Gastrocnemius medialis (tissue), 4 donors: ENCODE data around the gene SPINT2. TPM values are rescaled to one million over a fixed set of nuclear protein-coding genes. Genes with fewer than 3 reads are reported as not detected.

Experiments used
- ATAC-seq, 2 donors: fragments of 150-250 bp; one replicate each; pipeline ENCODE4 v1.9.1; 2016
- DNase-seq, 2 donors: peaks; one replicate each; pipeline ENCODE4 v3.0.0-alpha.2; 2019
- H3K27ac ChIP-seq, 4 donors: fragments of 200-600 bp; sonication (generic); 1 replicate in 1 of 4; 2 replicates in 3 of 4; pipeline ENCODE4 v1.5.1; 2016 to 2018; ENCODE audit warnings: mild to moderate bottlenecking in 2 of 4, moderate library complexity in 1 of 4
- H3K27me3 ChIP-seq, 3 donors: fragments of 200-600 bp; sonication (generic) in 2 of 3; 1 replicate in 1 of 3; 2 replicates in 2 of 3; pipeline versions ENCODE4 v1.5.1 to v1.6.0; 2016 to 2019; ENCODE audit warnings: mild to moderate bottlenecking in 1 of 3, moderate library complexity in 1 of 3
- H3K36me3 ChIP-seq, 2 donors: fragments of 200-600 bp; sonication (generic) in 1 of 2; one replicate each; pipeline ENCODE4 v1.5.1; 2017 to 2018
- H3K4me1 ChIP-seq, 2 donors: fragments of 200-600 bp; sonication (generic) in 1 of 2; one replicate each; pipeline ENCODE4 v1.5.1; 2016 to 2017; ENCODE audit warnings: mild to moderate bottlenecking in 2 of 2
- H3K4me3 ChIP-seq, 4 donors: fragments of 200-600 bp; sonication (generic) in 3 of 4; 1 replicate in 1 of 4; 2 replicates in 3 of 4; pipeline ENCODE4 v1.5.1; 2016 to 2019; ENCODE audit warnings: mild to moderate bottlenecking in 2 of 4
- H3K9me3 ChIP-seq, 3 donors: fragments of 200-600 bp; sonication (generic) in 2 of 3; 1 replicate in 1 of 3; 2 replicates in 2 of 3; pipeline ENCODE4 v1.5.1; 2016 to 2019
- POLR2A ChIP-seq, 2 donors: fragments of 450-650 bp; IDR thresholded peaks; one replicate each; pipeline ENCODE4 v1.6.1; 2017; ENCODE audit warnings: antibody characterized with exemption in 2 of 2, mild to moderate bottlenecking in 2 of 2, moderate library complexity in 2 of 2
- in situ Hi-C, 4 donors: fragments of 200-750 bp; cut with MboI; loops; one replicate each; pipeline versions ENCODE4 v1.15.0 to v1.8.0; 2017; ENCODE audit warnings: low sequenced_read_pairs in 4 of 4
- intact Hi-C: fragments of 100-400 bp; cut with DNase I; formaldehyde crosslinking; loops from one replicate; pipeline ENCODE4 v1.15.1; 2023; ENCODE audit warnings: low total_unique reads
- total RNA-seq, 4 donors: library from RNA; depleted of rRNA; stranded (reverse); fragments of >200 nt; gene quantifications; one replicate each; pipeline versions ENCODE4 v1.1.0 to v1.2.3, GENCODE V29; 2016
- TF ChIP-seq, protein P1 (sequence below), 5 experiments: fragments of 450-650 bp in 3 of 5; fragments of 200-600 bp in 2 of 5; sonication (generic) in 2 of 5; IDR thresholded peaks in 4 of 5; conservative IDR thresholded peaks in 1 of 5; 1 replicate in 4 of 5; 2 replicates in 1 of 5; pipeline ENCODE4 v1.5.1; 2016 to 2019; ENCODE audit warnings: antibody characterized with exemption in 5 of 5, mild to moderate bottlenecking in 3 of 5, moderate library complexity in 3 of 5

The SPINT2 gene
- total RNA-seq, 4 donors from 2014 or later, result 0.26 to 4.0 (median 1.6) TPM

DNA sequence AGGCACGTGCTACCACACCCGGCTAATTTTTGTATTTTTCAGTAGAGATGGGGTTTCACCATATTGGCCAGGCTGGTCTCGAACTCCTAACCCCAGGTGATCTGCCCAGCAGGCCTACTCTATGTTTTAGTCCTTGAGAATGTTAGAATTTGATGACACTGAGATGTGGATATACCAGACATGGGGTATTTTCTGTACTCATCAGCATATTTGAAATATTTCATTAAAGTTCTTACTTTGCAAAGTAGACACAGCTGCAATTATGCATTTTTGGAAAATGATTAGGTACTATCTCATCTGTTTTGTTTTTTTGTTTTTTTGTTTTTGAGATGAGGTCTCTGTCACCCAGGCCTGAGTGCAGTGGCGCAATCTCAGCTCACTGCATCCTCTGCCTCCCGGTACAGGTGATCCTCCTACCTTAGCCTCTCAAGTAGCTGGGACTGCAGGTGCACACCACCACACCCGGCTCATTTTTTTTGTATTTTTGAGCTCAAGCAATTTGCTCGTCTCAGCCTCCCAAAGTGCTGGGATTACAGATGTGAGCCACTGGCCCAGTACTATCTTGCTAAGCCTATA lies 12.7 kb downstream of the SPINT2 start:
- intact Hi-C loops, result no loop called here
- Histone ChIP-seq H3K4me1 (peaks cover 0 to 5% of the 10 kb centered on the region in 2 donors), H3K9me3 (no peaks in the 10 kb centered on the region), H3K27me3 (no peaks in the 10 kb centered on the region), H3K27ac (peak overlapping the region; percentile 42 to 68 (median 55)), H3K4me3 (no peak overlapping the region), H3K36me3 (no peaks in the 10 kb centered on the region)
- no peak for TF ChIP-seq POLR2A (IDR thresholded peaks at IDR 0.05)
- no peak for ATAC-seq
- DNase-seq, result no peak
- in situ Hi-C loops, result no loop called here

DNA sequence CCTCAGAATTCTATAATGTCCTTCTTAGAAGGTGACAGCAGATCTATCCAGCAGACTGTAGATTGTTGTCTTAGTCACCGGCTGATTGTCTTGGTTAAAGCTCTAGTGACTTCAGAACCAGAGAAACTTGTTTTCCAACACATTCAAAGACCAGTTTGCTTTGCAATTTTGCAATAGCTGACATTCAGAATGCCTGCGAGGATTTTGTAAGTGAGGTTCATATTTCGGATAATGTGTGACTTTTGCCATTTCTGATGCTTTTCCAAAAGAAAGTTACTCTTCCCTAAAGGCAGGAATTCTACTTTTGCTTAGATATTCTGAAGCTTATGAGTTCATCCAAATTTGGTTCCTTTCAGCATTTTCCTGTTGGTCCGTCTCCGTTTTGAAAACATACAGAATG lies 13.2 kb downstream of the SPINT2 start:
- no peaks in the 10 kb centered on the region for H3K27me3 ChIP-seq
- no peaks in the 10 kb centered on the region for H3K9me3 ChIP-seq
- intact Hi-C loops, result no loop called here
- peak overlapping the region; percentile 42 to 68 (median 55) for H3K27ac ChIP-seq
- peaks cover 0 to 5% of the 10 kb centered on the region in 2 donors for H3K4me1 ChIP-seq
- ATAC-seq (no peak), DNase-seq (no peak)
- TF ChIP-seq, protein P1, sequence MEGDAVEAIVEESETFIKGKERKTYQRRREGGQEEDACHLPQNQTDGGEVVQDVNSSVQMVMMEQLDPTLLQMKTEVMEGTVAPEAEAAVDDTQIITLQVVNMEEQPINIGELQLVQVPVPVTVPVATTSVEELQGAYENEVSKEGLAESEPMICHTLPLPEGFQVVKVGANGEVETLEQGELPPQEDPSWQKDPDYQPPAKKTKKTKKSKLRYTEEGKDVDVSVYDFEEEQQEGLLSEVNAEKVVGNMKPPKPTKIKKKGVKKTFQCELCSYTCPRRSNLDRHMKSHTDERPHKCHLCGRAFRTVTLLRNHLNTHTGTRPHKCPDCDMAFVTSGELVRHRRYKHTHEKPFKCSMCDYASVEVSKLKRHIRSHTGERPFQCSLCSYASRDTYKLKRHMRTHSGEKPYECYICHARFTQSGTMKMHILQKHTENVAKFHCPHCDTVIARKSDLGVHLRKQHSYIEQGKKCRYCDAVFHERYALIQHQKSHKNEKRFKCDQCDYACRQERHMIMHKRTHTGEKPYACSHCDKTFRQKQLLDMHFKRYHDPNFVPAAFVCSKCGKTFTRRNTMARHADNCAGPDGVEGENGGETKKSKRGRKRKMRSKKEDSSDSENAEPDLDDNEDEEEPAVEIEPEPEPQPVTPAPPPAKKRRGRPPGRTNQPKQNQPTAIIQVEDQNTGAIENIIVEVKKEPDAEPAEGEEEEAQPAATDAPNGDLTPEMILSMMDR (IDR thresholded peaks at IDR 0.05 in 4 of 5, conservative IDR thresholded peaks at IDR 0.05 in 1 of 5), result no peak
- TF ChIP-seq POLR2A (IDR thresholded peaks at IDR 0.05), result no peak
- no peaks in the 10 kb centered on the region for H3K36me3 ChIP-seq
- H3K4me3 ChIP-seq, result no peak overlapping the region
- in situ Hi-C loops, result no loop called here

DNA sequence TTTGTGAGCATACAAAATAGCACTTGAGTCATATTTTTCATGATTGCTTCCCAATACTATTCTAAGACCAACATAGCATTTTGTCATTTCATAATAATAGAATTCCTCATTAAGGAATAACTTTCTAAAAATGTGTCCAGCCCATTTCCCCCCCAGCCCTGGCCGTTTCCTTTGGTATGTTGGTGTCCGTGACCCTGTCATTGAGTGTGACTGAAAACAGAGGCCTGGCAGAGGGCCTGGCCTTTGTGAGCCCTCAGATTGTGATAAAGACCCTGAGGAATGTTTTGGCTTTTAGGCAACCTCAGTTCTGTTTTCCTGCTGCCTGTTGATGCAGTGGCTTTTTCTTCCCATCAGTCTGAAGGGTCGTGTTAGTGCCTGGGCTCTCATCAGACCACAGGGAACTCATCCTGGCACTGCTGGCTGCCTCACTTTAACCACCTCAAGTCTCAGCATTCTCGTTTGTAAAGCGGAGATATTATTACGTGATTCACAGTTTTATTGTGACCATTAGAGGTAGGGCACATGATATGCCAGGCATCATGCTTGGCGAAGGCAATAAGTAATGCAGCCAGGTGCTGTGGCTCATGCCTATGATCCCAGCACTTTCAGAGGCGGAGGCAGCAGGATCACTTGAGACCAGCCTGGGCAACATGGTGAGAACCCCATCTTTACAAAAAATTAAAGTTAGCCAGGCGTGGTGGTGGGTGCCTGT lies 13.8 kb downstream of the SPINT2 start:
- Histone ChIP-seq H3K4me3 (no peak overlapping the region), H3K4me1 (peaks cover 0 to 5% of the 10 kb centered on the region in 2 donors), H3K9me3 (no peaks in the 10 kb centered on the region), H3K27ac (peak overlapping the region; percentile 42 to 69 (median 62)), H3K27me3 (no peaks in the 10 kb centered on the region), H3K36me3 (no peaks in the 10 kb centered on the region)
- TF ChIP-seq, protein P1 (IDR thresholded peaks at IDR 0.05 in 4 of 5, conservative IDR thresholded peaks at IDR 0.05 in 1 of 5), result no peak
- TF ChIP-seq POLR2A (IDR thresholded peaks at IDR 0.05), result no peak
- intact Hi-C loops, result no loop called here
- peak; percentile 62 to 68 for ATAC-seq
- DNase-seq, result no peak
- in situ Hi-C loops, result no loop called here

DNA sequence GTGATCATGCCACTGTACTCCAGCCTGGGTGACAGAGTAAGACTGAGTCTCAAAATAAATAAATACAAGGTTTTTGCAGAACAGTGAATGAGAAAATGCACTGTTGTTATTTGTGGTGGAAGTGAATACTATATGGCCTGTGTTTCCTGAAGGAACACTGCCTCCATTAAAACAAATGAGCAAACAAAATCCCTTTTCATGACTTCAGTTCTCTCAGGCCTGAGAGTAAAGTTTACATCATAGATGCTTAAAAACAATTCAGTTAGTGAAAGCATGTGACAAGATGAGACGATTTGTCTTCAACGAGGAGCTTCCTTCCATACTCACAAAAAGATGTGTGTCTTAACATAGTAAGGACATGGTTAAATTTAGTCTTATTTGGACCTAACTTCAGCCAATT lies 14.4 kb downstream of the SPINT2 start:
- intact Hi-C loops, result no loop called here
- peaks cover 0 to 5% of the 10 kb centered on the region in 2 donors for H3K4me1 ChIP-seq
- in situ Hi-C loops, result no loop called here
- no peaks in the 10 kb centered on the region for H3K9me3 ChIP-seq
- no peak for ATAC-seq
- no peaks in the 10 kb centered on the region for H3K27me3 ChIP-seq
- peak overlapping the region; percentile 42 to 69 (median 62) for H3K27ac ChIP-seq
- no peak overlapping the region for H3K4me3 ChIP-seq
- H3K36me3 ChIP-seq, result no peaks in the 10 kb centered on the region
- TF ChIP-seq POLR2A (IDR thresholded peaks at IDR 0.05), result no peak
- TF ChIP-seq, protein P1 (IDR thresholded peaks at IDR 0.05 in 4 of 5, conservative IDR thresholded peaks at IDR 0.05 in 1 of 5), result no peak
- DNase-seq, result no peak

DNA sequence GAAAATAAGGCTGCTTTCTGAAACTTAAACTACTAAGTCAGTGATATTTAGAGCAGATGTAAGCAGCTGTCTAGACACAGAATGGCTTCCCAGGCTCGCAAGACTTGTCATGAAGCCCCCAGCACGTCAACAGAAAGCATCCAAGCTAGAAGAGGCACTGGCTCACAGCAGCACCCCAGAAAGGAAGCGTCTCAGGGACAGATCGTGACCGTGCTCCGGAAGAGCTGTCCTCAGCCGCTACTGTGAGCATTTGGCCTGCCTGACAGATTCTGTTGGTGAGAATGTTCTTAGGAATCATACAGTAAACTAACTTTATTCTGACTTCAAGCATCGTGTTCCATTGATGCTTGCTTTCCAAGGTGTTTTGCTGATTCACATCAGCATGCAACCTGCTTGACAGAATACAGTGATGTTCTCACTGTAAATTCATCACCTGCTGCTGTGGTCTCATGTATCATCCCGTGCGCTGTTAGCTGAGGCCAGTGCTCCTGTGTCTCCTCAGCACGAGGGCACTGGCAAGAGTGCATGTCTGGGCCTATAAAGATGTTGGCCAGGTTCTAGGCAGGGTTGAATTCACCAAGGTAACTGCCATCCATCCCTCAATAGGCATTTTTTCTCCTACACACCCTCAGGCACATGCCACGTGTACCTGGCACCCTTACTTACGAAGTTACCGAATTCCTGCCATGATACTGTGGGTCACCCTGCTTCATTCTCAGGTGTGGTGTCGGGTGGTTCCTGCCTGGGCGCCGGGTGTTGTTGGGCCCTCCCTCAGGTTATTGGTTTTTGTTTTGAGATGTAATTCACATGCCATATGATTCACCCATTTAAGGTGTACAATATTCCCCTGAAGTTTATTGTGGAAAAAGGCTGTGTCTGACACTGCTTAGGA lies 15.9 kb downstream of the SPINT2 start:
- peak overlapping the region in 2 of 4 donors; percentile 26 to 35 for H3K27ac ChIP-seq

More for the DNA sequence above, 15.9 kb downstream of the SPINT2 start:
- Histone ChIP-seq H3K9me3 (no peaks in the 10 kb centered on the region), H3K4me3 (no peak overlapping the region), H3K4me1 (peaks cover 0 to 5% of the 10 kb centered on the region in 2 donors), H3K27me3 (no peaks in the 10 kb centered on the region), H3K36me3 (no peaks in the 10 kb centered on the region)
- in situ Hi-C loops, result no loop called here
- no peak for TF ChIP-seq POLR2A (IDR thresholded peaks at IDR 0.05)
- TF ChIP-seq, protein P1 (IDR thresholded peaks at IDR 0.05 in 4 of 5, conservative IDR thresholded peaks at IDR 0.05 in 1 of 5), result no peak
- ATAC-seq, result no peak
- intact Hi-C loops, result no loop called here
- DNase-seq, result no peak
